Ammon's horn (tissue), 1 donor: ENCODE measurements around the gene SMIM31.

Source experiments
- DNase-seq: peaks from one replicate; pipeline ENCODE4 v3.0.0-alpha.2; 2016; ENCODE audit warnings: low spot score

The SMIM31 gene

DNA sequence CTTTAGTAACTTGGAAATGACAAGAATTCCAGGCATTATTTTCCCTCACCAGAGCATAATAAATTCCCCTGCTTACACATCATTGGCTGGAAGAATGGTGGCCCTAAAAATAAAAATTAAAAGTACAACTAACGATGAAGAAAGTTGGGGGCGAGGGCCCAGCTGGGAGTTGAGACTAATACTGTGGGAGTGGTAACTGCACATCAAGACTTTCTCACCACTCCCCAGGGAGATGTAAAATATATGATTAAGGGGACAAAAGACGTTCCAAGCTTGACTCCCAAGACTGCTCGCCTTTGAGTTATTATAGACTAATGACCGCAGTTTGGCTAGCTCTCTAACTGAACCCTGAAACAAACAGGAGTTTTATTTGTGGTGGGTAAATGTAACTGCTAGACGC, 30.0 kb downstream of the SMIM31 start:
- no peak for DNase-seq

DNA sequence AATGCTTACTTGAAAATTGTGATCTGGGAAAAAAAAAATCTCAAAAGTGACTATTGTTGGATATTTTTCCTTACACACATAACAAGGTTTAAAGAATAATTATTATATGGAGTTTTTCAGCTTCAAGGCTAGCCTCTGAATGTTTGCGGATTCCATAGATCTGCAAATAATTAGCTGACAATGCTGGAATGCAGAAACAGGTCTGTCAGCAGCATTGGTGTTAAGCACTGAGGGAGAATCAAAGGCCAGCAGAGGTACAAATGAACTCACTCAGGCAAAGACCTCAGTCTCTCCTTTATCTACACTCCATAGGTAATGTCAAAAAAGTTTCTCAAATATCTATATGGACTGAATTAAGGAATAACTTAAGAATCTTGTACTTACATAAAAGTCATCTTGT, 35.1 kb downstream of the SMIM31 start:
- DNase-seq = no peak

DNA sequence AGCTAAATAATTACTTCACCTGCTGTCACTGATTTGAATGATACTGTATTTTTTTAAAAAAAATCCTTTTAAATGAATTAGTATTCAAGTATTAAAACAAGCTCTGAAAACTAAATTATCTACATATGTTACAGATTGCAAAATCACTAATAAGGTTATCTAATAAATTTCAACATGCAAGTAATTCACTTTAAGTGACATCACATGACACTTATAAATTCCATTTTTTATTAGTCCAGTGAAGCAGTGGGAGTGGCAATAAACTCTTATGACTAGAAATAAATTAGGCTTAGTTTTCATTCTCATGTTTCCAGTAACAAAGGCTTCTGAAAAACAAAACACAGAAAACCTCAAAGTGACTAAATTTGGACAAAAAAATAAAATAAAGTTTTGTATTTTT, 36.3 kb downstream of the SMIM31 start:
- DNase-seq = no peak

DNA sequence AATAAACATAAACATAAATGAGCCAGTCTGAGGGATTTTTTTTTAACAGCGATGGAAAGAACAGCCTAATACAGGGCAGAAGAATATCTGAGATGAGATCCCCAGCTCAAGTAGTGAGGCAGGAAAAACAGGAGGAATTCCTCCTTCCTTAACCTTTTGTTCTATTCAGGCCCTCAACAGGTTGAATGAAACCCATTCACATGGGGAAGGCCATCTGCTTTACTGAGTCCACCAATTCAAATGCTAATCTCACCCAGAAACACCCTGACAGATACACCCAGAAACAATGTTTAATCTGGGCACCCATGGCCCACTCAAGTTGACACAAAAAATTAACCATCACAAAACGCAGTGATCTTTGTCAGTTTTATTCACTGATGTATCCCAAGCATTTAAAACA, 45.5 kb downstream of the SMIM31 start:
- DNase-seq = no peak

DNA sequence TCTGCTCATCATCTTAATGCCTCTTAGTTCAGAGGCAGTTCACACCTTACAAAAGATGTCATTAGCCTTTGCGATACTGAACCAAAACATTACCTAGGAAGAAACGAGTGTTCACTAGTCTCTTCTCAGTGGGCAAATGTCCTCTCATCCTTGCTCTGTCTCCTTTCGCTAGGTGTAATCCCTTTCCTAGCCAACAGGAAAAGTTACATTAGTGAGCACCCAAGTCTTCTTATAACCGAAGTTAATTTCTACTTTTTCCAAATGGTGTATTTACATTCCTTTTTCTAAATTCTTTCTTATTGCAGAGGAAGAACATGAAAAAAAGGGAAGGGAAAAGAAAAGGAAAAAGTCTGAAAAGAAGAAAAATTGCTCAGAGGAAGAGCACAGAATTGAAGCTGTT, 46.9 kb downstream of the SMIM31 start:
- no peak for DNase-seq

DNA sequence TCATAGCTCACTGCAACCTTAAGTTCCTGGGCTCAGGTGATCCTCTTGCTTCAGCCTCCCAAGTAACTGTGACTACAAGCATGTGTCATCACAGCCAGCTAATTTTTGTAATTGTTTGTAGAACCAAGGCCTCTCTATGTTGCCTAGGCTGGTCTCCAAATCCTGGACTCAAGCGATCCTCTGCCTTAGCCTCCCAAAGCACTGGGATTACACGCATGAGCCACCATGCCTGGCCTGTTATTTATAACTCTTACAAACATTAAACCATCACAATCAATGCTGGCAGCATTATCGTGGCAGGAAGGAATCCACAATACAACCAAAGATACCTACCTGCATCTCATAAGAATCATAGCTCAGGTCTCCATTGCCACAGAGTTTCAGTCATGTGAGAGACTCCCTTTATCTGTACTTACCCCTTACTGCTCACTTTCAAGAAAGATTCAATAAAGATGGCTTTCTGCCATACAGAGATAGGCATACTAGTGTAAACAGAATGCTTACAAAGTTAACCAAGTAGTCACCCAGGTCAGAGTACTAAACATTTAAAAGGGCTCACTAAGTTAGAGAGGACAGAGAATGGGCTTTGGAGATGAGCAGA, 48.5 kb downstream of the SMIM31 start:
- DNase-seq = no peak

DNA sequence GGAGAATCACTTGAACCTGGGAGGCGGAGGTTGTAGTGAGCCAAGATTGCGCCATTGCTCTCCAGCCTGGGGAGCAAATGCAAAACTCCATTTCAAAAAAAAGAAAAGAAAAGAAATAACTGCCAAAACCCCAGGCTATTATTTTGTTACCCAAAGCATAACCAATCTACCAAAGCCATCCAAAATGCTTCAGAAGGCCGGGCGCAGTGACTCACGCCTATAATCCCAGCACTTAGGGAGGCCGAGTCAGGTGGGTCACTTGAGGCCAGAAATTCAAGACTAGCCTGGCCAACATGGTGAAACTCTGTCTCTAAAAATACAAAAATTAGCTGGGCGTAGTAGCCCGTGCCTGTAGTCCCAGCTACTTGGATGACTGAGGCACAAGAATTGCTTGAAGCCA, 49.8 kb downstream of the SMIM31 start:
- DNase-seq = no peak

DNA sequence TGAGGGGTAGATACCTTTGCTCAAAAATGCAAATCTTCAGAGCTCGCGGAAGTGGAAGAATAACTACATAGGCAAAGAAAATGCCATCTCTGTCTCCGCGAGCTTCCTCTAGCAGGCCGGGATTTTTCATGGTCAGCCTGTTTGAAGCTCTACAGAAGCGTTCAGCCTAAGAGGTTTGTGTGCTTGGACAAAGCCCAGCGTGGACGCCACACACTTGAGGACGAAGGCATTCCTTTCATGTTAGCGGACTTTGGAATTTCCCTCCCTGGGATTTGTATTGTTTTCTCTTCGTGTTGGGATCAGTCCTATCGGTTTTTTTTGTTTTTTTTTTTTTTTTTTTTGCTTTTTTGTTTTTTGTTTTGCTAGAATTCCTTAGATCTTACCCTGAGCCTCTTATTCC, 53.7 kb downstream of the SMIM31 start:
- DNase-seq = no peak

DNA sequence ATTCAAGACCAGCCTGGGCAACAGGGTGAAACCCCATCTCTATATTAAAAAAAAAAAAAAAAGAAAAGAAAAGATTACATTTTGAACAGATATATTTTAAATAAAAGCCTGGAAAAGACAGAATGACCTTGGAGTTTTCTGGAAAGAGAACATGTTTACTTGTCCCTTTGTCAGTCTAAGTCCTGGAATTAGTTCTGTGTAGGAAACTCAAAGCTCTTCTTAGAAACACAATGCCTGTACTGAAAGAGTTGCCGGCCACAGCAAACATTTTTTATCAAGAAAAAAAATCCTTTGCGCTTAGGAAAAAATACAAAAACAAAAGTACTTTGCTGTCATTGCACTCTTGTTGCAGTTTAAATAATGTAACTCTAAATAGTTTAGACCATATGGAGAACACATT, 59.6 kb downstream of the SMIM31 start:
- no peak for DNase-seq

DNA sequence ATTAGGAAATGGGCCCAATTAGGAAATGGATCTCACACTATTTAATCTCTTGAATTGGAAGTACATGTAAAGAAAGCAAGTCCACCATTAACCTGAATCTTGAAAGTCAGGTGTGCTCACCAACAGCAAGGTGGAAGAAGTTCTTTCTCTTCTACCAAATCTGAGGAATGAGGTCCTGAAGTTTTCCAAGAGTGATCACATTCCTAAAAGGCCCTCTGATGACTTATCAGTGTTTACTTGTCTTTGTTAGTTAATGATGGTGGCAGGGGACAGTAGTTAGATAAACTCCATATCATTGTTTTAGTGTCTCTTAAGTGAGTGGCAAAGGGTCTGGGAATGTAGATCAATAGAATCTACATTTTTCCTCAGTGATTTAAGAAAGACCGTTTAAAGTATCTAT, 61.8 kb downstream of the SMIM31 start:
- DNase-seq = no peak

DNA sequence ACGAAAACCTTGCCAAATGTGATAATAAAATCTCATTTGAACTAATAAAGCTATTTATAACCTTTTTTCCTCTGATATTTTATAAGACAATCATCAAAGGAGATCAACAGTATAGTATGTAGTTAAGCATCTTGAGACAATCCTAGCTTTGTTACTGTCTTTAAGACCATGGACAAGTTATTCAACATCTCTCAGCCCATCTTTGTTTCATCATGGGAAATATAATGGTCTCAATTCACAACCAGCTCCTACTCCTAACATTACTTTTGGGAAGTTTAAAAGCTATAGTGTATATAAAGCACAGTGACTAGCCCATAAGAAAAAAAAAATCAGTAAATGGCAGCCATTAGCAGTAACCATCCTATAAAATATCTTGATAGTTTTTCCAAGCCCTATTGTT, 65.4 kb downstream of the SMIM31 start:
- DNase-seq = no peak

DNA sequence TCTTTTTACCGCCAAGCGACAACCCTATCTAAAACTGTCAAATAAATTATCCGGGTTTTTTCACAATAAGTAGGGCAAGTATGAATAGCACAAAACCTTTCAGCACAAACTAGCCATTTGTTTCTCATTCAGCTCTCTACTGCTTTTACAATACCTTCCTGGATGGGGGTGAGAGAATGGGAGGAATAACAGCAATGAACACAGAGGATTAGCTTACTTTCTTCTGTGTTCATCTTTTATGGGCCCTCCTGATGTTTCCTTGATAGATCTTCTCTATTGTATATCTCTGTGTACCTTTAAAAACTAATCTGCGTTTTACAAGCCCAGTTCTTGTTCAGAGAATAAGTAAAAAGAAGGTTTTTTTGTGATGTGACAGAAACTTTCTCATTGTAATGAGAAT, 67.8 kb downstream of the SMIM31 start:
- no peak for DNase-seq

DNA sequence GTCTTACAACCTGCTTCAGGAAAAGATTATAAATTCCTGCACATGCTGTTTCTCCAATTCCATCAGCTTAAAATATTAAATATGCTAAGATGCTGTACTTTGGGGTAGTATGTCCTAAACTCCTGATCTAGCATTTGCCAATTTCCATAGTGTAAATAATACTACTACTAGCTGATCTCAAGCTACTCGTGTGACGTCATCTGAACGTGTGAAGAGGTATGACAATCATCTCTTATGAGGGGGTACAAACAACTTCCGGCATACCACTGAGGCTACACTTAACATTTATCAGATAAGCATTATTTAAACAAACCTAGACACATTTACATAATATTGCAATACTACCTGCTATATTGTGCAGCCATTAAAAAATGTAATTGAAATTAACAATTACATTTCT, 70.7 kb downstream of the SMIM31 start:
- no peak for DNase-seq

DNA sequence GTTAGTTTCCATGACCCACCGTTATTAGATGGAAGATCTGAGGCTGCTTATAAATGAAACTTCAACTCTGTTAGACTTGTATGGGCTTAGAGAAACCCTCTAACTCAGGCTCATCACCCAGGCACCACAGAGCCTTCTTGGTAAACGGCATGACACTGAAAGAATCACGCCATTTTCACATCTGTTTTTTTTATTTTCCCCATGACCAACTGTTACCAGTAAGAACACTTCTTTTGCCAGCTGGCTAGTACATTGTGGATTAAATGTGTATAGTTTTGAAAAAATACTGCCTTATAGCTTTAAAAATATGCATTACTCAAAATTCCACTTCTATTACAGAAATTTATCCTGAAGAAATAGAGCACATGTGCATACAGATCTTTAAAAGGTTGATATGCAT, 75.0 kb downstream of the SMIM31 start:
- no peak for DNase-seq

DNA sequence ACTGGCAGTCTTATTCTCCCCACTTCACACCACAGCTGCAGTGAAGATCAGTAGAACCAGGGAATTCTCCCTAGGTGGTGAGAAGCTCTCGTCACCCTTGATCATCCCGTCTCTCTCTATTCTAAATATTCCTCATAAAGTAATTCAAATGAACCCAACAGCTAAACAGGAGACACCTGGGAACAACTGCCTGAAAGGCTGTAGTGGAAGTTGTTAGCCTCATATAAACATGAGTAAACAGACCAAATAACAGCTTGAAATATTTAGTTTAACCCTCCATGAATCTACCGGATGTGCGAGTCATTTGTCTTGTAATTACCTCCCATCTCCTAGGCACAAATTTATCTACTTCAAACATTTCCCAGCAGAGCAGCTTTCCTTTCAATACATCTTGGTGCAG, 92.6 kb downstream of the SMIM31 start:
- no peak for DNase-seq

DNA sequence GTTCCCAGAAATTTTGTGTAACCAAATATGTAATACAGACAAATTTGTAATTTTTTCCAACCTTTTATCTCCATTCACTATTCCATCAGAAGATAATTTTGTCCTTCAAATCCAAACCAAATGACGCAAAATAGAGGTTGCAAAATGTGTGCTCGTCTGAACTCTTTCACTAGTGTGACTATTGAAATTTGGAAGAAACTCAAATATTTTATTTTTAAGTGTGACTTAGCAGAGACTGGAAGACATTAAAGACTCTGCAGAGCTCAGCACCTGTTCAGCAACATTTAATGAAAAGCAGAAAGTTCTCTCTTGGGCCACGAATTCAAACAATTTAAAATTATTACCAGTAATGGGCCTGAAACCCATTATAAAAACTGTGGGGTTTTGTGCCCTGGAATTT, 93.1 kb downstream of the SMIM31 start:
- DNase-seq = no peak

DNA sequence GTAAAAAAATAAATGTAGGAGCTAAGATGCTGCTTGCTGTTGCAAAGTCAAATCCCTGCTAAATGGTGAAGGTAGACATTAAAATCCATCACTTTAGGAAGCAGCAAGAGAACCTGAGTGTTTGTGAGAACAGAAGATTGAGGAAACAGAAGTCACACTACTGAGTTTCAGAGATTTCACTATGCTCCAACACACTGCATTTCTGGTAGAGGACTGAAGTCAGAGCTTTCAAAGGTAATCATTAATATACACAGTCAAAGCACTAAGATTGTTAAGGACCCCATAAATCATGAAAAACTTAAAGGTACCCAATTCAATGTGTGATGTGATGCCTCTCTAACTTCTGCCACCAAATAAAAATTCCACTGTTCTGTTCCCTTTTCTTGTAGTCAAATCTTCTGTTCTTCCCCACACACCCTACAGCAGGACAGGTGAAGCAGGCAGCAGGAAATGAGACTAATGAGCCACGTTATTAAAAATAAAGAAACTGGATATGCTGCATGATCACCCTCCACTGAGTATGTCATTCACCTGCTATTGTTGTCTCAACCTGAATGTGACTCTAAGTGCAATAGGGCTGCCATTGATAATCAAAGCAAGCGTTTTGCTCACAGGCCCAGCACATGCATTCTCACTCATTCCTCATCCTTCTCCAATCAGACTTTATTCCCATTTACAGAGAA, 94.2 kb downstream of the SMIM31 start:
- DNase-seq = no peak
